GM12878 (cell line): ENCODE measurements around the gene ASIC5. TPM values are rescaled to one million over a fixed set of nuclear protein-coding genes. Genes with fewer than 3 reads are reported as not detected.

Experiments
- CTCF ChIP-seq, 3 experiments: IDR thresholded peaks in 2 of 3; conservative IDR thresholded peaks in 1 of 3; 2 replicates each; pipeline ENCODE4 v1.5.1; 2011; ENCODE audit warnings: low read depth in 3 of 3, low read length in 3 of 3, mild to moderate bottlenecking in 3 of 3, control low read depth in 2 of 3, moderate library complexity in 2 of 3, inconsistent platforms in 1 of 3, mixed read lengths in 1 of 3; ENCODE audit not compliant: control insufficient read depth in 2 of 3, insufficient read depth in 1 of 3; ENCODE audit errors: extremely low read depth in 1 of 3
- DPF2 ChIP-seq: fragments of 450-650 bp; IDR thresholded peaks from 2 replicates; pipeline ENCODE4 v1.6.1; 2017; ENCODE audit warnings: mild to moderate bottlenecking
- GABPA ChIP-seq: IDR thresholded peaks from 2 replicates; pipeline ENCODE4 v1.6.1; 2014; ENCODE audit warnings: antibody characterized with exemption, low read depth, mild to moderate bottlenecking, inconsistent platforms
- HDAC2 ChIP-seq: fragments of 200-600 bp; sonication (generic); IDR thresholded peaks from 2 replicates; pipeline ENCODE4 v1.6.1; 2017
- IKZF1 ChIP-seq: fragments of 450-650 bp; conservative IDR thresholded peaks from 2 replicates; pipeline ENCODE4 v1.6.1; 2017; ENCODE audit warnings: antibody characterized with exemption, mild to moderate bottlenecking
- MEF2B ChIP-seq: fragments of 450-650 bp; IDR thresholded peaks from 2 replicates; pipeline ENCODE4 v1.6.1; 2018; ENCODE audit warnings: mild to moderate bottlenecking, moderate library complexity; ENCODE audit not compliant: partially characterized antibody, poor library complexity, severe bottlenecking
- MTA3 ChIP-seq: IDR thresholded peaks from 2 replicates; pipeline ENCODE4 v1.6.1; 2012; ENCODE audit warnings: low read length, inconsistent platforms, borderline replicate concordance
- RELB ChIP-seq: fragments of 450-650 bp; IDR thresholded peaks from 2 replicates; pipeline ENCODE4 v1.6.1; 2017; ENCODE audit warnings: low read depth, mild to moderate bottlenecking, moderate library complexity
- REST ChIP-seq: IDR thresholded peaks from 2 replicates; pipeline ENCODE4 v1.6.1; 2012; ENCODE audit warnings: mild to moderate bottlenecking, low read depth, low read length
- ZNF217 ChIP-seq: fragments of 450-650 bp; IDR thresholded peaks from 2 replicates; pipeline ENCODE4 v1.6.1; 2017; ENCODE audit warnings: antibody characterized with exemption, mild to moderate bottlenecking
- polyA plus RNA-seq, 11 experiments: library from polyadenylated mRNA; depleted of rRNA in 4 of 11; unstranded in 6 of 11; stranded (reverse) in 5 of 11; fragments of >200 nt; fragmentation: Nextera tagmentation in 4 of 11; fragmentation: Illumina TruSeq in 1 of 11; extraction: Ambion mirVana in 4 of 11; extraction: Trizol in 1 of 11; gene quantifications; 1 replicate in 1 of 11; 2 replicates in 10 of 11; pipeline versions ENCODE4 v1.2.1 to v1.2.3, GENCODE V29; 2011 to 2016; ENCODE audit warnings: inconsistent platforms in 2 of 11, missing spikeins in 2 of 11, low read depth in 1 of 11
- total RNA-seq, 4 experiments: library from RNA; depleted of rRNA in 3 of 4; stranded (reverse); fragments of >200 nt in 3 of 4; fragmentation: Illumina TruSeq in 1 of 4; extraction: Trizol in 1 of 4; gene quantifications; 2 replicates each; pipeline versions ENCODE4 v1.2.1 to v1.2.3, GENCODE V29; 2013 to 2021
- TF ChIP-seq, protein P1 (sequence below): IDR thresholded peaks from 2 replicates; pipeline ENCODE4 v1.6.1; 2011; ENCODE audit warnings: borderline replicate concordance, low read depth, mild to moderate bottlenecking, moderate library complexity, mixed read lengths, low read length; ENCODE audit not compliant: insufficient read depth; ENCODE audit errors: extremely low read length
- TF ChIP-seq, protein P2 (sequence below): fragments of 450-650 bp; IDR thresholded peaks from 2 replicates; pipeline ENCODE4 v1.6.1; 2018; ENCODE audit warnings: mild to moderate bottlenecking, low read depth, moderate library complexity; ENCODE audit not compliant: partially characterized antibody
- TF ChIP-seq, protein P3 (sequence below): fragments of 450-650 bp; IDR thresholded peaks from 2 replicates; pipeline ENCODE4 v1.6.1; 2017; ENCODE audit warnings: mild to moderate bottlenecking, low read depth, inconsistent platforms; ENCODE audit not compliant: poor library complexity, severe bottlenecking

The ASIC5 gene
- total and polyA plus RNA-seq, 10 of the 15 experiments (the other 5 are each of a cell fraction or from before 2014, with no cell fraction given) = not detected

- TF ChIP-seq MEF2B (peak; percentile 55), CTCF (IDR thresholded peaks at IDR 0.05 in 2 of 3, conservative IDR thresholded peaks at IDR 0.05 in 1 of 3; ENCODE audit: control insufficient read depth in 2 of 3, extremely low read depth in 1 of 3, insufficient read depth in 1 of 3, low read depth in 3 of 3, low read length in 3 of 3) (no peak), DPF2 (peak; percentile 79), RELB (peak; percentile 67), HDAC2 (no peak), MTA3 (no peak), ZNF217 (peak; percentile 54; the same call in 1 of the 2 replicates), IKZF1 (peak; percentile 69), GABPA (no peak), REST (no peak)
- TF ChIP-seq, protein P1, sequence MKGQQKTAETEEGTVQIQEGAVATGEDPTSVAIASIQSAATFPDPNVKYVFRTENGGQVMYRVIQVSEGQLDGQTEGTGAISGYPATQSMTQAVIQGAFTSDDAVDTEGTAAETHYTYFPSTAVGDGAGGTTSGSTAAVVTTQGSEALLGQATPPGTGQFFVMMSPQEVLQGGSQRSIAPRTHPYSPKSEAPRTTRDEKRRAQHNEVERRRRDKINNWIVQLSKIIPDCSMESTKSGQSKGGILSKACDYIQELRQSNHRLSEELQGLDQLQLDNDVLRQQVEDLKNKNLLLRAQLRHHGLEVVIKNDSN = no peak
- TF ChIP-seq, protein P2, sequence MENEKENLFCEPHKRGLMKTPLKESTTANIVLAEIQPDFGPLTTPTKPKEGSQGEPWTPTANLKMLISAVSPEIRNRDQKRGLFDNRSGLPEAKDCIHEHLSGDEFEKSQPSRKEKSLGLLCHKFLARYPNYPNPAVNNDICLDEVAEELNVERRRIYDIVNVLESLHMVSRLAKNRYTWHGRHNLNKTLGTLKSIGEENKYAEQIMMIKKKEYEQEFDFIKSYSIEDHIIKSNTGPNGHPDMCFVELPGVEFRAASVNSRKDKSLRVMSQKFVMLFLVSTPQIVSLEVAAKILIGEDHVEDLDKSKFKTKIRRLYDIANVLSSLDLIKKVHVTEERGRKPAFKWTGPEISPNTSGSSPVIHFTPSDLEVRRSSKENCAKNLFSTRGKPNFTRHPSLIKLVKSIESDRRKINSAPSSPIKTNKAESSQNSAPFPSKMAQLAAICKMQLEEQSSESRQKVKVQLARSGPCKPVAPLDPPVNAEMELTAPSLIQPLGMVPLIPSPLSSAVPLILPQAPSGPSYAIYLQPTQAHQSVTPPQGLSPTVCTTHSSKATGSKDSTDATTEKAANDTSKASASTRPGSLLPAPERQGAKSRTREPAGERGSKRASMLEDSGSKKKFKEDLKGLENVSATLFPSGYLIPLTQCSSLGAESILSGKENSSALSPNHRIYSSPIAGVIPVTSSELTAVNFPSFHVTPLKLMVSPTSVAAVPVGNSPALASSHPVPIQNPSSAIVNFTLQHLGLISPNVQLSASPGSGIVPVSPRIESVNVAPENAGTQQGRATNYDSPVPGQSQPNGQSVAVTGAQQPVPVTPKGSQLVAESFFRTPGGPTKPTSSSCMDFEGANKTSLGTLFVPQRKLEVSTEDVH = no peak
- TF ChIP-seq, protein P3, sequence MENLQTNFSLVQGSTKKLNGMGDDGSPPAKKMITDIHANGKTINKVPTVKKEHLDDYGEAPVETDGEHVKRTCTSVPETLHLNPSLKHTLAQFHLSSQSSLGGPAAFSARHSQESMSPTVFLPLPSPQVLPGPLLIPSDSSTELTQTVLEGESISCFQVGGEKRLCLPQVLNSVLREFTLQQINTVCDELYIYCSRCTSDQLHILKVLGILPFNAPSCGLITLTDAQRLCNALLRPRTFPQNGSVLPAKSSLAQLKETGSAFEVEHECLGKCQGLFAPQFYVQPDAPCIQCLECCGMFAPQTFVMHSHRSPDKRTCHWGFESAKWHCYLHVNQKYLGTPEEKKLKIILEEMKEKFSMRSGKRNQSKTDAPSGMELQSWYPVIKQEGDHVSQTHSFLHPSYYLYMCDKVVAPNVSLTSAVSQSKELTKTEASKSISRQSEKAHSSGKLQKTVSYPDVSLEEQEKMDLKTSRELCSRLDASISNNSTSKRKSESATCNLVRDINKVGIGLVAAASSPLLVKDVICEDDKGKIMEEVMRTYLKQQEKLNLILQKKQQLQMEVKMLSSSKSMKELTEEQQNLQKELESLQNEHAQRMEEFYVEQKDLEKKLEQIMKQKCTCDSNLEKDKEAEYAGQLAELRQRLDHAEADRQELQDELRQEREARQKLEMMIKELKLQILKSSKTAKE = peak; percentile 82
Measured at GRCh38 chr4:155889031-155889793, 23.1 kb upstream of the ASIC5 start (continued).
